ENCODE results near the gene ATG101. TPM values are rescaled to one million over a fixed set of nuclear protein-coding genes. Genes with fewer than 3 reads are reported as not detected.
A peak's percentile ranks its signal among the peaks of the same experiment; 100 is the strongest.

ATG101 gene
- polyA plus RNA-seq, 1 experiment, result 97.3 TPM

- Histone ChIP-seq H3K9me3 (ENCODE audit: control insufficient read depth, insufficient read depth, low read length) (no peaks in the 10 kb centered on the region), H3K27ac (ENCODE audit: low read depth, low read length) (peak overlapping the region; percentile 21), H3K4me3 (ENCODE audit: low read depth, low read length) (no peak overlapping the region), H3K27me3 (ENCODE audit: control insufficient read depth, insufficient read depth, low read length) (no peaks in the 10 kb centered on the region)
- no peak for DNase-seq (ENCODE audit: low read depth, low spot score)
- ChIA-PET CTCF (interaction anchor here (0.8 to 3.4 kb wide), 2 partner anchors 18 to 39 kb away, joined by 3 to 24 read pairs; no protein-coding TSS in a partner anchor), POLR2A (interaction anchor here (1.1 kb wide), 1 partner anchor 8 kb away, joined by 5 read pairs; the partner anchor contains the start of gene NR4A1)
- no peak for TF ChIP-seq CTCF (IDR thresholded peaks at IDR 0.05; ENCODE audit: low read depth, low read length)
Measured at GRCh38 chr12:52043386-52044212, 26.2 kb upstream of the ATG101 start.

GRCh38 chr12:52044292-52044983 lies 25.3 kb upstream of the ATG101 start:
- H3K4me3 ChIP-seq (ENCODE audit: low read depth, low read length), result no peak overlapping the region
- TF ChIP-seq CTCF (IDR thresholded peaks at IDR 0.05; ENCODE audit: low read depth, low read length), result no peak
- no peak for DNase-seq (ENCODE audit: low read depth, low spot score)
- peak overlapping the region; percentile 21 for H3K27ac ChIP-seq (ENCODE audit: low read depth, low read length)
- H3K27me3 ChIP-seq (ENCODE audit: control insufficient read depth, insufficient read depth, low read length), result no peaks in the 10 kb centered on the region
- CTCF ChIA-PET, result interaction anchor here (0.8 to 3.4 kb wide), 2 partner anchors 19 to 40 kb away, joined by 3 to 24 read pairs; no protein-coding TSS in a partner anchor
- POLR2A ChIA-PET, result no interaction called here
- no peaks in the 10 kb centered on the region for H3K9me3 ChIP-seq (ENCODE audit: control insufficient read depth, insufficient read depth, low read length)

GRCh38 chr12:52045794-52046199 lies 24.0 kb upstream of the ATG101 start:
- ChIA-PET POLR2A (no interaction called here), CTCF (interaction anchor here (0.7 to 3.4 kb wide), 2 partner anchors 20 to 42 kb away, joined by 3 to 24 read pairs; no protein-coding TSS in a partner anchor)

GRCh38 chr12:52046859-52047258 lies 22.9 kb upstream of the ATG101 start:
- no peaks in the 10 kb centered on the region for H3K9me3 ChIP-seq (ENCODE audit: control insufficient read depth, insufficient read depth, low read length)
- no peak overlapping the region for H3K27ac ChIP-seq (ENCODE audit: low read depth, low read length)
- no peak for DNase-seq (ENCODE audit: low read depth, low spot score)
- ChIA-PET POLR2A (no interaction called here), CTCF (interaction anchor here (2.8 kb wide), 1 partner anchor 21 kb away, joined by 19 read pairs; no protein-coding TSS in a partner anchor)
- no peak overlapping the region for H3K4me3 ChIP-seq (ENCODE audit: low read depth, low read length)
- no peak for TF ChIP-seq CTCF (IDR thresholded peaks at IDR 0.05; ENCODE audit: low read depth, low read length)
- H3K27me3 ChIP-seq (ENCODE audit: control insufficient read depth, insufficient read depth, low read length), result no peaks in the 10 kb centered on the region

More at GRCh38 chr12:52045794-52046199, 24.0 kb upstream of the ATG101 start:
- Histone ChIP-seq H3K27ac (ENCODE audit: low read depth, low read length) (no peak overlapping the region), H3K27me3 (ENCODE audit: control insufficient read depth, insufficient read depth, low read length) (no peaks in the 10 kb centered on the region), H3K4me3 (ENCODE audit: low read depth, low read length) (no peak overlapping the region), H3K9me3 (ENCODE audit: control insufficient read depth, insufficient read depth, low read length) (no peaks in the 10 kb centered on the region)
- DNase-seq (ENCODE audit: low read depth, low spot score), result no peak
- no peak for TF ChIP-seq CTCF (IDR thresholded peaks at IDR 0.05; ENCODE audit: low read depth, low read length)
